HG02852 (cell line): ENCODE results near the gene CIC.

Experiments
- ATAC-seq: cut with Tn5 transposase; IDR thresholded peaks from one replicate; pipeline ENCODE4 v1.9.1; 2021; ENCODE audit warnings: mild to moderate bottlenecking, moderate library complexity; ENCODE audit not compliant: unreplicated experiment

Gene CIC

GRCh38 chr19:42286349-42287016 lies 17.4 kb downstream of the CIC start:
- no peak for ATAC-seq

DNA sequence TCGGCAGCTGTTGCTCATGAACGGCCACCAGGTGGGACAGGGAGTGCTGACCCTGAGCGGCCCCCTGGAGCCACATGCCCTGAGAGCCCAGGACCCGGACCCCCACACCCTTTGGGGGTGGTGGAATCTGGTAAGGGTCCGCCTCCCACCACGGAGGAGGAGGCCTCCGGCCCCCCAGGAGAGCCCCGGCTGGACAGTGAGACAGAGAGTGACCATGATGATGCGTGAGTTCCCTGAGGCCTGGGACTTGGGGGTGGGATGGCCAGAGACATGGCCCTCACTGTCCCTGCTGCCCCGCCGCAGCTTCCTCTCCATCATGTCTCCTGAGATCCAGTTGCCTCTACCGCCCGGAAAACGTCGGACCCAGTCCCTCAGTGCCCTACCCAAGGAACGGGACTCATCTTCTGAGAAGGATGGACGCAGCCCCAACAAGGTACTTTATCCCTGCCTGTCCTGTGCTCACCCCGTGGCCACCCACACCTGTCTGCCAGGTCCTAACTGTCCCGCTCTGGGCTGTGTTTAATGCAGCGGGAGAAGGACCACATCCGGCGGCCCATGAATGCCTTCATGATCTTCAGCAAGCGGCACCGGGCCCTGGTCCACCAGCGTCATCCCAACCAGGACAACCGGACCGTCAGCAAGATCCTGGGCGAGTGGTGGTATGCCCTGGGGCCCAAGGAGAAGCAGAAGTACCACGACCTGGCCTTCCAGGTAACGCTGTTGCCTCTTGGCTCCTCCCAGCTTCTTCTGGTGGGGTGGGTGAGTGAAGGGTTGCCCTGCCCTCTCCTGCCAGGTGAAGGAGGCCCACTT lies 18.2 kb downstream of the CIC start:
- no peak for ATAC-seq

GRCh38 chr19:42287827-42288107 lies 18.7 kb downstream of the CIC start:
- no peak for ATAC-seq

- no peak for ATAC-seq
These were observed 19.3 kb downstream of the CIC start for GRCh38 chr19:42288387-42288786.

DNA sequence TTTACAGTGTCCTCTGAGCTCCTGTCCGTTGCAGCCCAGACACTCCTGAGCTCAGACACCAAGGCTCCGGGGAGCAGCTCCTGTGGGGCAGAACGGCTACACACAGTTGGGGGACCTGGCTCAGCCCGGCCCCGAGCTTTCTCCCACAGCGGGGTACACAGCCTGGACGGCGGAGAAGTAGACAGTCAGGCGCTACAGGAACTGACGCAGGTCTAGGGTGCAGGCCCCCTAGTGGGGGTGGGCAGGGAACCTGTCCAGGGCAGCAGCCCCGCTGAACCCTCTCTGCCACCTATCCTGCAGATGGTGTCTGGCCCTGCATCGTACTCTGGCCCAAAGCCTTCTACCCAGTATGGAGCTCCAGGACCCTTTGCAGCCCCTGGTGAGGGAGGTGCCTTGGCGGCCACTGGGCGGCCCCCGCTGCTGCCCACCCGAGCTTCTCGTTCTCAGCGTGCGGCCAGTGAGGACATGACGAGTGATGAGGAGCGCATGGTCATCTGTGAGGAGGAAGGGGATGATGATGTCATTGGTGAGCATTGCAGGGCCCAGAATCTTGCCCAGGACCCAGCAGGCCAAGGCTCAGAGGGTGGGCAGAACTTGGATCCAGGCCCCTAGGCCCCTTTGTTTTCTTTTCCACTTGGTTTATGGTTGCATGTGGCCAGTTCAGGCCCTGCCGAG lies 20.0 kb downstream of the CIC start:
- no peak for ATAC-seq

GRCh38 chr19:42289556-42290041 lies 20.5 kb downstream of the CIC start:
- no peak for ATAC-seq

GRCh38 chr19:42290136-42290522 lies 21.1 kb downstream of the CIC start:
- ATAC-seq = no peak

GRCh38 chr19:42290523-42291434 lies 21.7 kb downstream of the CIC start:
- no peak for ATAC-seq

- no peak for ATAC-seq
These were observed 22.4 kb downstream of the CIC start for GRCh38 chr19:42291435-42291810.

GRCh38 chr19:42292042-42292960 lies 23.2 kb downstream of the CIC start:
- no peak for ATAC-seq

DNA sequence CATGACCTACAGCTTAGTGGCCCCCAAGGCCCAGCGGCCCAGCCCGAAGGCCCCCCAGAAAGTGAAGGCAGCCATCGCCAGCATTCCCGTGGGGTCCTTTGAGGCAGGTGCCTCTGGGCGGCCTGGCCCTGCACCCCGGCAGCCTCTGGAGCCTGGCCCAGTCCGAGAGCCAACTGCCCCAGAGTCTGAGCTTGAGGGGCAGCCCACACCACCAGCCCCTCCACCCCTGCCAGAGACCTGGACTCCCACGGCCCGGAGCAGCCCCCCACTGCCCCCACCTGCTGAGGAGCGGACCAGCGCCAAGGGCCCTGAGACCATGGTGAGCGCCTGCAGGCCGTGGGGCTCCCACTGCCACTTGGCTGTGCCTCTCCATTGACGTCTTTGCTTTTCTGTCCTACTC lies 23.9 kb downstream of the CIC start:
- ATAC-seq = no peak

DNA sequence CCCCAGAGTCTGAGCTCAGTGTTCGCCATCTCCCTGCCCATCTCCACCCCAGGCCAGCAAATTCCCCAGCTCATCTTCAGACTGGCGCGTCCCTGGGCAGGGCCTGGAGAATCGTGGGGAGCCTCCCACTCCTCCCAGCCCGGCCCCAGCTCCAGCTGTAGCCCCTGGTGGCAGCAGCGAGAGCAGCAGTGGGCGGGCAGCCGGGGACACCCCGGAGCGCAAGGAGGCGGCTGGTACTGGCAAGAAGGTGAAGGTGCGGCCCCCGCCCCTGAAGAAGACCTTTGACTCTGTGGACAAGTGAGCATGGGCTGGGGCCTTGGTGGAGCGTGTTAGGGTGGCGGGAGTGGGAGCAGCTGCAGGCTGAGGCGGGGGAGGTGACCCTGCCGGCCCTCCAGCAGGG lies 24.5 kb downstream of the CIC start:
- ATAC-seq = no peak

DNA sequence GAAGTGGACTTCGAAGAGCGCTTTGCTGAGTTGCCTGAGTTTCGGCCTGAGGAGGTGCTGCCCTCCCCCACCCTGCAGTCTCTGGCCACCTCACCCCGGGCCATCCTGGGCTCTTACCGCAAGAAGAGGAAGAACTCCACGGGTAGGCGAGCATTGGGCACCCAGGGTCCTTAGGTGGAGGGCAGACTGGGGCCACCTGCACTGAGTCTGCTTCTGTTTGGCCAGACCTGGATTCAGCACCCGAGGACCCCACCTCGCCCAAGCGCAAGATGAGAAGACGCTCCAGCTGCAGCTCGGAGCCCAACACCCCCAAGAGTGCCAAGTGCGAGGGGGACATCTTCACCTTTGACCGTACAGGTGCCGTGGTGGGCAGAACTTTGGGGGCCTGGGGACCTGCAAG lies 24.9 kb downstream of the CIC start:
- no peak for ATAC-seq

DNA sequence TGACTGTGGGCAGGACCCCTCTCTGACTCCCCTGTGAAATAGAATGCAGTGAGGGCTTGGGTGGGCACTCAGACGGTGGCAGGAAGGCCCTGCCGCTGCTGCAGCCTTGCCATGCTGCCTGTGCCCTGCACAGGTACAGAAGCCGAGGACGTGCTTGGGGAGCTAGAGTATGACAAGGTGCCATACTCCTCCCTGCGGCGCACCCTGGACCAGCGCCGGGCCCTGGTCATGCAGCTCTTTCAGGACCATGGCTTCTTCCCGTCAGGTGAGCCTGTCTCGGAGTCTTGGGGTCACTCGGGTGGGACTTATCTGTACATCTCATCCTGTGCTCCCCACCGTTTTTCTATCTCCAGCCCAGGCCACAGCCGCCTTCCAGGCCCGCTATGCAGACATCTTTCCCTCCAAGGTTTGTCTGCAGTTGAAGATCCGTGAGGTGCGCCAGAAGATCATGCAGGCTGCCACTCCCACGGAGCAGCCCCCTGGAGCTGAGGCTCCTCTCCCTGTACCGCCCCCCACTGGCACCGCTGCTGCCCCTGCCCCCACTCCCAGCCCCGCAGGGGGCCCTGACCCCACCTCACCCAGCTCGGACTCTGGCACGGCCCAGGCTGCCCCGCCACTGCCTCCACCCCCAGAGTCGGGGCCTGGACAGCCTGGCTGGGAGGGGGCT lies 25.6 kb downstream of the CIC start:
- no peak for ATAC-seq

DNA sequence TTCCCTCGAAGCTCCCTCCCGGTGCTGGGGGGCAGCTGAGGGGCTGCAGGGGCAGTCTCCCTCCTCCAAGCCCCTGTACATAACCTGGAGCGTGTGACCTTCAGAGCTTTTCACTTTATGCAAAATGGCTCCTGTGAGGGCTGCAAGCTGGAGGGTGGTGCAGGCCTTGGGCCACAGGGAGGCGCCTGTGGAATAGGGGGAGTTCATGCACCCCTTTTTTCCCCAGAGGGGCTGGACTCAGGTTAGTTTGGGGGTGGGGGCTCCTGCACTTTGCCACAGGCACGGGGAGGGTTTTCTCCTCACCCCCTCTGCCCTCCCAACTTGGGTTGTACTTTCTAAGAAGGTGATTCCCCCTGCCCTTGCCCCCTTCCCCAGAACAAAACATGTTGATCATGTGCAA lies 26.3 kb downstream of the CIC start:
- no peak for ATAC-seq

- no peak for ATAC-seq
These were observed 26.9 kb downstream of the CIC start for GRCh38 chr19:42295831-42296525.

- ATAC-seq = no peak
These were observed 28.0 kb downstream of the CIC start for GRCh38 chr19:42297039-42297438.

DNA sequence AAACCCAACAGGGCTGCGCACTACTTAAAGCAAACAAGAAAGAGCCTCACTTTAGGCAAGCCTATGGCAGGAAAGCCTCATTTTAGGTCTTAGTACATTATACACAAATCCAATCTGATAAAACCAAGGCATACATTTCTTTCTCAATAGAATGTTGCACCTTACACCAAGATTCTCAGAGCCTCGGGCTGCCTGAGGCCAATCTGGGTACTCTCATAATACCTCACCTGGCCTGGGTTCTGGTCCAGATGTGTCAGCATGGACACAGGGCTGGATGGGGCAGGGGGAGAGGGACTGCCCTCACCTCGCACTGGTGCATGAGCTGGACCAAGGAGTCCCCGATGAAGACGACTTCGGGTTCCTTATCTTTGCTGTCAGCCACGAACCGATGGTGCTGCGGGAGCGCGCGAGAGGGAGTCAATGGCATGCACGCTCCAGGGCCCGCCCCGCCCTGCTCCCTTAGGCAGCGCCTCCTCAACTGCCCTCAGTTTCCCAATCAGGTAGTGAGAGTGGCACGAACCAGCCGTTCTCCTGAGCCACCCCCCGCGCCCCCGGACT lies 32.7 kb downstream of the CIC start, which contains the start of gene PRR19:
Gene PRR19, plus strand, starts transcription at position 487 of the 558 bp plus-strand sequence. CDS start 7,453 bp downstream, outside the sequence.
- ATAC-seq = peak; percentile 19
